ENCODE data around the gene GFRA4.

DNA sequence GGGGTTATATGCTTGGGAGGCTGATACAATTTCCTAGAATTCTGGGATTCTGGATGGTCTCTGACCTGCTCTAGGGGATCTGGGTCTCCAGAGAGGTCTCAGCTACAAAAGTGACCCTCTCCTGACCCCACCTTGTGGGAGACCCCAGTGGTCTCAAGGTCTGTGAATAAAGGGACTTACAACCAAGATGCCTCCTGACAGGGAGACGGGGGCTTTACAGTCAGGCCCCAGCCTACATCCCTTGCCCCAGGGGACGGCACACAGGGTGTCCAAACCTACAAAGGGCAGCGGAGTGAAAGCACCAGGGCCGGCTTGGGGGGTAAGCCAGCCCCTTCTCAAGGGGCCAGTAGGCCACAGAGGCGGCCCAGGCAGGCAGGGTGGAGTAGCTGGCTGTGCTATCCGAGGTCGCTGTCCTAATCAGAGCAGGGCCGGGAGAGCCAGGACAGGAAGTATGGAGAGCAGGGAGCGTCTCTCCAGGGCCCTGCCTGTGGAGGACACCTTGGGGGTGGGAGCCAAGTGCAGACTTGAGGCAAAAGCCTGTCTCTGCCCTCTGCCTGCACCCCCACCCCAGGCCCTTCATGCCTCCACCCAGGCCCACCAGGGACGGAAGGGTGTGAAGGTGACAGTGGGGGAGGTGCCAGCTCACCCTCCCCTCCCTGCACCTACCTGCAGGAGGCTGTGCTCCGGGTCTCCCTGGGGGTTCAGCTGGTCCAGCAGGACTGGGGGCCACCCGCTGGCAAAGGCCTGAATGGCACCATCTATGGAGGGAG lies 3.5 kb downstream of the GFRA4 start:
- TF ChIP-seq EP300 (IDR thresholded peaks at IDR 0.05; ENCODE audit: borderline replicate concordance): no peak
- no peak for TF ChIP-seq RAD21 (IDR thresholded peaks at IDR 0.05; ENCODE audit: low read depth)
- TF ChIP-seq, protein P1, sequence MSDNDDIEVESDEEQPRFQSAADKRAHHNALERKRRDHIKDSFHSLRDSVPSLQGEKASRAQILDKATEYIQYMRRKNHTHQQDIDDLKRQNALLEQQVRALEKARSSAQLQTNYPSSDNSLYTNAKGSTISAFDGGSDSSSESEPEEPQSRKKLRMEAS (IDR thresholded peaks at IDR 0.05): no peak
- TF ChIP-seq REST (IDR thresholded peaks at IDR 0.05; ENCODE audit: low read depth): no peak
- TF ChIP-seq YY1 (IDR thresholded peaks at IDR 0.05; ENCODE audit: low read depth): no peak
- TF ChIP-seq, protein P2, sequence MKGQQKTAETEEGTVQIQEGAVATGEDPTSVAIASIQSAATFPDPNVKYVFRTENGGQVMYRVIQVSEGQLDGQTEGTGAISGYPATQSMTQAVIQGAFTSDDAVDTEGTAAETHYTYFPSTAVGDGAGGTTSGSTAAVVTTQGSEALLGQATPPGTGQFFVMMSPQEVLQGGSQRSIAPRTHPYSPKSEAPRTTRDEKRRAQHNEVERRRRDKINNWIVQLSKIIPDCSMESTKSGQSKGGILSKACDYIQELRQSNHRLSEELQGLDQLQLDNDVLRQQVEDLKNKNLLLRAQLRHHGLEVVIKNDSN (IDR thresholded peaks at IDR 0.05): no peak
- TF ChIP-seq EGR1 (IDR thresholded peaks at IDR 0.05): no peak
